H1 (cell line): ENCODE data around the gene KCNG3. TPM values are rescaled to one million over a fixed set of nuclear protein-coding genes. Genes with fewer than 3 reads are reported as not detected.
A peak's percentile ranks its signal among the peaks of the same experiment; 100 is the strongest.

Experiments
- CTCF ChIA-PET: fragments of 300-600 bp; sonication (Branson Sonifier 250); formaldehyde crosslinking; loops from one replicate; lab custom pipeline; 2021; ENCODE audit not compliant: partially characterized antibody; lab: Charles Lee
- POLR2A ChIA-PET: fragments of 300-600 bp; sonication (Branson Sonifier 250); formaldehyde crosslinking; loops from one replicate; lab custom pipeline; 2021; ENCODE audit warnings: inconsistent platforms; ENCODE audit not compliant: partially characterized antibody; lab: Charles Lee
- DNase-seq, 2 experiments: peaks; one replicate each; pipeline versions ENCODE4 v3.0.0 to v3.0.0-alpha.2; 2010 to 2022; ENCODE audit warnings: low spot score in 2 of 2, low read depth in 1 of 2, mixed read lengths in 1 of 2
- FAIRE-seq: peaks from 2 replicates; lab custom pipeline; 2011; peaks lifted over from hg19 to GRCh38; lab: Jason Lieb, UNC
- H2AFZ ChIP-seq: 2 replicates; pipeline ENCODE4 v1.8.1; 2012; ENCODE audit warnings: low read length, inconsistent platforms
- H2AK5ac ChIP-seq: 2 replicates; pipeline ENCODE4 v1.6.1; 2013; ENCODE audit warnings: low read depth, low read length
- H2BK120ac ChIP-seq: replicated peaks from 2 replicates; pipeline ENCODE3; 2013; ENCODE audit warnings: low read depth, low read length, inconsistent platforms
- H2BK12ac ChIP-seq: 2 replicates; pipeline ENCODE4 v1.6.1; 2013; ENCODE audit warnings: low read depth, low read length
- H2BK15ac ChIP-seq: 2 replicates; pipeline ENCODE4 v1.6.1; 2013; ENCODE audit warnings: low read length
- H2BK20ac ChIP-seq: 2 replicates; pipeline ENCODE4 v1.6.1; 2013; ENCODE audit warnings: low read length
- H2BK5ac ChIP-seq: 2 replicates; pipeline ENCODE4 v1.6.1; 2013; ENCODE audit warnings: low read depth, low read length
- H3K14ac ChIP-seq: 2 replicates; pipeline ENCODE4 v1.6.1; 2013; ENCODE audit warnings: inconsistent platforms; ENCODE audit not compliant: insufficient read length
- H3K18ac ChIP-seq: 2 replicates; pipeline ENCODE4 v1.6.1; 2013; ENCODE audit warnings: low read length; ENCODE audit errors: extremely low read depth
- H3K23ac ChIP-seq: 2 replicates; pipeline ENCODE4 v1.6.1; 2013; ENCODE audit warnings: inconsistent platforms; ENCODE audit not compliant: insufficient read length
- H3K23me2 ChIP-seq: 2 replicates; pipeline ENCODE4 v1.6.1; 2013; ENCODE audit warnings: low read depth, low read length
- H3K27ac ChIP-seq: 2 replicates; pipeline ENCODE4 v1.6.1; 2011; ENCODE audit warnings: low read depth, low read length, inconsistent platforms
- H3K27me3 ChIP-seq, 4 experiments: replicated peaks in 1 of 4; 1 replicate in 1 of 4; 2 replicates in 3 of 4; pipeline versions ENCODE4 v1.6.1 to v1.8.1; 2011 to 2013; ENCODE audit warnings: low read length in 3 of 4, mild to moderate bottlenecking in 3 of 4, inconsistent platforms in 2 of 4, mixed read lengths in 2 of 4, moderate library complexity in 1 of 4; ENCODE audit not compliant: control insufficient read depth in 3 of 4, insufficient read depth in 3 of 4; ENCODE audit errors: extremely low read depth in 1 of 4
- H3K36me3 ChIP-seq, 4 experiments: 2 replicates each; pipeline versions ENCODE4 v1.6.1 to v1.8.1; 2011 to 2013; ENCODE audit warnings: mild to moderate bottlenecking in 4 of 4, low read length in 3 of 4, moderate library complexity in 2 of 4, control low read depth in 1 of 4, inconsistent platforms in 1 of 4; ENCODE audit not compliant: insufficient read depth in 4 of 4, control insufficient read depth in 2 of 4
- H3K4ac ChIP-seq: replicated peaks from 2 replicates; pipeline ENCODE3; 2013; ENCODE audit warnings: low read length, low read depth, mixed read lengths, inconsistent platforms; ENCODE audit not compliant: insufficient read length
- H3K4me1 ChIP-seq, 4 experiments: replicated peaks in 1 of 4; 1 replicate in 1 of 4; 2 replicates in 3 of 4; pipeline versions ENCODE4 v1.6.1 to v1.8.1; 2011 to 2013; ENCODE audit warnings: low read length in 3 of 4, inconsistent platforms in 2 of 4, mixed read lengths in 1 of 4; ENCODE audit not compliant: insufficient read depth in 4 of 4, control insufficient read depth in 3 of 4
- H3K4me2 ChIP-seq, 2 experiments: 2 replicates each; pipeline versions ENCODE4 v1.6.1 to v1.8.1; 2011 to 2013; ENCODE audit warnings: low read depth in 2 of 2, low read length in 2 of 2, control low read depth in 1 of 2, inconsistent platforms in 1 of 2, mild to moderate bottlenecking in 1 of 2; ENCODE audit not compliant: insufficient read depth in 1 of 2
- H3K4me3 ChIP-seq, 4 experiments: fragments of 200-600, 300-600 bp in 1 of 4; sonication (generic), shearing (Covaris generic), sonication (Bioruptor Twin) in 1 of 4; 2 replicates each; pipeline versions ENCODE4 v1.5.1 to v1.8.1; 2011 to 2016; ENCODE audit warnings: low read length in 4 of 4, low read depth in 3 of 4, control low read depth in 2 of 4, inconsistent platforms in 2 of 4, mild to moderate bottlenecking in 2 of 4, mixed read lengths in 1 of 4, moderate library complexity in 1 of 4; ENCODE audit not compliant: insufficient read depth in 2 of 4; ENCODE audit errors: extremely low read depth in 1 of 4
- H3K56ac ChIP-seq: replicated peaks from 2 replicates; pipeline ENCODE3; 2013; ENCODE audit warnings: low read depth, mild to moderate bottlenecking, mixed read lengths, low read length, inconsistent platforms; ENCODE audit not compliant: insufficient read length
- H3K79me1 ChIP-seq: 2 replicates; pipeline ENCODE4 v1.6.1; 2013; ENCODE audit warnings: low read depth, low read length, control low read depth
- H3K79me2 ChIP-seq, 2 experiments: 2 replicates each; pipeline versions ENCODE4 v1.6.1 to v1.8.1; 2012 to 2013; ENCODE audit warnings: low read length in 2 of 2, mild to moderate bottlenecking in 2 of 2, inconsistent platforms in 1 of 2; ENCODE audit not compliant: insufficient read depth in 2 of 2, control insufficient read depth in 1 of 2
- H3K9ac ChIP-seq, 4 experiments: replicated peaks in 1 of 4; 1 replicate in 1 of 4; 2 replicates in 3 of 4; pipeline versions ENCODE4 v1.6.1 to v1.8.1; 2011 to 2013; ENCODE audit warnings: low read depth in 3 of 4, low read length in 3 of 4, control low read depth in 2 of 4, mild to moderate bottlenecking in 2 of 4, moderate library complexity in 2 of 4, inconsistent platforms in 1 of 4; ENCODE audit errors: extremely low read depth in 1 of 4
- H3K9me3 ChIP-seq, 2 experiments: 2 replicates each; pipeline versions ENCODE4 v1.6.1 to v1.8.1; 2012 to 2013; ENCODE audit warnings: mild to moderate bottlenecking in 2 of 2, moderate library complexity in 2 of 2, control low read depth in 1 of 2, inconsistent platforms in 1 of 2, low read depth in 1 of 2, low read length in 1 of 2, mixed read lengths in 1 of 2; ENCODE audit not compliant: insufficient read depth in 2 of 2
- H4K20me1 ChIP-seq, 2 experiments: replicated peaks in 1 of 2; 2 replicates each; pipeline versions ENCODE3 to v1.8.1; 2011 to 2013; ENCODE audit warnings: inconsistent platforms in 2 of 2, low read length in 2 of 2, mild to moderate bottlenecking in 1 of 2; ENCODE audit not compliant: insufficient read depth in 2 of 2, control insufficient read depth in 1 of 2
- H4K5ac ChIP-seq: 2 replicates; pipeline ENCODE4 v1.6.1; 2013; ENCODE audit warnings: low read length, low read depth, mixed read lengths, inconsistent platforms; ENCODE audit not compliant: insufficient read length
- H4K8ac ChIP-seq: 2 replicates; pipeline ENCODE4 v1.8.0; 2013; ENCODE audit warnings: mild to moderate bottlenecking, moderate library complexity, low read length, inconsistent platforms; ENCODE audit not compliant: insufficient read depth; ENCODE audit errors: extremely low read depth
- H4K91ac ChIP-seq: replicated peaks from 2 replicates; pipeline ENCODE3; 2013; ENCODE audit warnings: low read length, mixed read lengths, inconsistent platforms; ENCODE audit not compliant: insufficient read length
- CBX8 ChIP-seq: fragments of 300-800, 300-1000 bp; sonication (generic); IDR thresholded peaks from 2 replicates; pipeline ENCODE4 v1.7.1; 2016; ENCODE audit warnings: low read depth, low read length, borderline replicate concordance
- SIN3A ChIP-seq, 2 experiments: IDR thresholded peaks in 1 of 2; conservative IDR thresholded peaks in 1 of 2; 2 replicates each; pipeline ENCODE4 v1.6.1; 2011 to 2012; ENCODE audit warnings: low read length in 2 of 2, improper control_type of control experiment in 1 of 2, low read depth in 1 of 2, mild to moderate bottlenecking in 1 of 2
- SP4 ChIP-seq: IDR thresholded peaks from 2 replicates; pipeline ENCODE4 v1.6.1; 2012; ENCODE audit warnings: low read length, inconsistent platforms
- SUZ12 ChIP-seq: fragments of 200-600 bp; sonication (generic); IDR thresholded peaks from 2 replicates; pipeline ENCODE4 v1.6.1; 2012; ENCODE audit warnings: mild to moderate bottlenecking, inconsistent platforms, low read length, moderate library complexity, mixed read lengths
- WGBS, 2 experiments: shearing (Covaris generic) in 1 of 2; methylation state at CpG; one replicate each; pipeline versions ENCODE4 v1.1.6 to v1.1.7; 2013 to 2015; ENCODE audit warnings: low lambda C conversion rate in 2 of 2, mixed read lengths in 2 of 2, inconsistent platforms in 1 of 2, low coverage in 1 of 2, missing lambda C conversion rate in 1 of 2; ENCODE audit not compliant: insufficient replicate concordance in 2 of 2, insufficient coverage in 1 of 2, insufficient read length in 1 of 2; ENCODE audit errors: extremely low coverage in 1 of 2, missing lambda C conversion rate in 1 of 2; 5-methylcytosine and 5-hydroxymethylcytosine counted together
- polyA plus RNA-seq, 7 experiments: library from polyadenylated mRNA; depleted of rRNA in 3 of 7; stranded (reverse) in 5 of 7; unstranded in 2 of 7; fragments of >200 nt in 5 of 7; fragments of 200-250 nt in 2 of 7; gene quantifications; 1 replicate in 5 of 7; 2 replicates in 1 of 7; 4 replicates in 1 of 7; pipeline versions ENCODE4 v1.2.1 to v1.2.3, GENCODE V29; 2011 to 2013; ENCODE audit warnings: missing spikeins in 2 of 7, mixed read lengths in 2 of 7
- total RNA-seq: library from RNA; stranded (reverse); fragmentation: NEBNext Ultra II Directional; extraction: Animal tissue kit (Norgen Biotek cat#: 25700); gene quantifications from 2 replicates; pipeline ENCODE4 v1.2.1, GENCODE V29; 2021
- TF ChIP-seq, protein P1 (sequence below), 3 experiments: IDR thresholded peaks; 1 replicate in 2 of 3; 2 replicates in 1 of 3; pipeline versions ENCODE4 v1.5.1 to v1.6.1; 2011; ENCODE audit warnings: low read length in 3 of 3, mild to moderate bottlenecking in 3 of 3, inconsistent platforms in 2 of 3, low read depth in 1 of 3, moderate library complexity in 1 of 3; ENCODE audit not compliant: insufficient read depth in 1 of 3; ENCODE audit errors: control extremely low read depth in 1 of 3
- TF ChIP-seq, protein P2 (sequence below): IDR thresholded peaks from 2 replicates; pipeline ENCODE4 v1.6.1; 2012; ENCODE audit warnings: inconsistent platforms
- TF ChIP-seq, protein P3 (sequence below): IDR thresholded peaks from 2 replicates; pipeline ENCODE4 v1.6.1; 2011; ENCODE audit warnings: low read depth, mild to moderate bottlenecking, low read length; ENCODE audit not compliant: insufficient read depth

KCNG3 gene
- total and polyA plus RNA-seq, 2 of the 8 experiments (the other 6 are each of a cell fraction or from before 2014, with no cell fraction given) = 8.1 to 21.3 TPM

DNA sequence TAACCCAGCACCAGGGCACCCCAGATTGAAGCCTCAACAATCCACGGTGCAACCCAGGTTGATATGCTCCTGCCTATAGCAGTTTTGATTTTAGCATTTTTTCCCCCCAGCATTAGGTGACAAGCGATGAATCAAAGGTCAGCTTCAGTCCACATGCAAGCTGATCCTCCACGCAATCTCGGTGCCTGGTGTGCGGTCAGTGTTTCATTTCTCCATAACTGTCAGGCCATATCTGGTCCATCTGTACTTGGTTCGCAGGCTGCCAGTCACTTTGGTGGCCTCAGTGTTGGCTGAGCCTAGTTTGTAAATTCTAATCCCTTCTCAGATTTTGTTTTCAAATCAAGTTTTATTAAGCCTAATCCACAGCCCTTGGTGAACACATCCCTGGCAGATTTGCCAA is 30.2 kb downstream of the KCNG3 start:
- FAIRE-seq (no peak), DNase-seq (peak in 1 of 2 experiments; percentile 38)
- Histone ChIP-seq H2BK120ac (no peak overlapping the region), H3K79me2 (peaks cover 13 to 90% of the 10 kb centered on the region in 2 experiments), H2BK12ac (no peak overlapping the region), H3K4me2 (no peak overlapping the region), H3K18ac (no peak overlapping the region), H3K4me1 (peaks cover 0 to 4% (median 0%) of the 10 kb centered on the region in 4 experiments; a peak in 2 of 7 replicates), H2BK5ac (no peak overlapping the region), H3K79me1 (peaks cover 18% of the 10 kb centered on the region), H3K56ac (no peak overlapping the region), H4K8ac (no peak overlapping the region), H3K4me3 (no peak overlapping the region), H3K27me3 (peaks cover 0 to 1% (median 0%) of the 10 kb centered on the region in 4 experiments; a peak in 1 of 7 replicates), H3K14ac (no peak overlapping the region), H3K23me2 (no peaks in the 10 kb centered on the region), H4K5ac (no peak overlapping the region), H2AK5ac (no peak overlapping the region), H3K9me3 (no peaks in the 10 kb centered on the region), H2BK20ac (no peak overlapping the region), H4K91ac (no peak overlapping the region), H3K4ac (no peak overlapping the region), H3K36me3 (peaks cover 0 to 7% (median 0%) of the 10 kb centered on the region in 4 experiments; a peak in 2 of 8 replicates), H2AFZ (no peak overlapping the region), H4K20me1 (peaks cover 8 to 9% of the 10 kb centered on the region in 2 experiments), H2BK15ac (no peak overlapping the region), H3K27ac (no peak overlapping the region), H3K9ac (no peak overlapping the region; a peak in 2 of 7 replicates), H3K23ac (no peak overlapping the region)
- ChIA-PET CTCF (interaction anchor here (0.8 to 1.0 kb wide), 2 partner anchors 79 to 94 kb away, joined by 3 to 4 read pairs; no protein-coding TSS in a partner anchor), POLR2A (interaction anchor here (1.7 kb wide), 1 partner anchor 15 kb away, joined by 3 read pairs; no protein-coding TSS in a partner anchor)
- WGBS, 2 experiments = 89% methylated on average over 6 of the region's 6 CpGs; no CpG with 5 or more reads in 1 of the 2 experiments
- TF ChIP-seq, protein P1, sequence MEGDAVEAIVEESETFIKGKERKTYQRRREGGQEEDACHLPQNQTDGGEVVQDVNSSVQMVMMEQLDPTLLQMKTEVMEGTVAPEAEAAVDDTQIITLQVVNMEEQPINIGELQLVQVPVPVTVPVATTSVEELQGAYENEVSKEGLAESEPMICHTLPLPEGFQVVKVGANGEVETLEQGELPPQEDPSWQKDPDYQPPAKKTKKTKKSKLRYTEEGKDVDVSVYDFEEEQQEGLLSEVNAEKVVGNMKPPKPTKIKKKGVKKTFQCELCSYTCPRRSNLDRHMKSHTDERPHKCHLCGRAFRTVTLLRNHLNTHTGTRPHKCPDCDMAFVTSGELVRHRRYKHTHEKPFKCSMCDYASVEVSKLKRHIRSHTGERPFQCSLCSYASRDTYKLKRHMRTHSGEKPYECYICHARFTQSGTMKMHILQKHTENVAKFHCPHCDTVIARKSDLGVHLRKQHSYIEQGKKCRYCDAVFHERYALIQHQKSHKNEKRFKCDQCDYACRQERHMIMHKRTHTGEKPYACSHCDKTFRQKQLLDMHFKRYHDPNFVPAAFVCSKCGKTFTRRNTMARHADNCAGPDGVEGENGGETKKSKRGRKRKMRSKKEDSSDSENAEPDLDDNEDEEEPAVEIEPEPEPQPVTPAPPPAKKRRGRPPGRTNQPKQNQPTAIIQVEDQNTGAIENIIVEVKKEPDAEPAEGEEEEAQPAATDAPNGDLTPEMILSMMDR (IDR thresholded peaks at IDR 0.05; ENCODE audit: control extremely low read depth in 1 of 3, insufficient read depth in 1 of 3, low read depth in 1 of 3, low read length in 3 of 3) = no peak
- TF ChIP-seq, protein P2, sequence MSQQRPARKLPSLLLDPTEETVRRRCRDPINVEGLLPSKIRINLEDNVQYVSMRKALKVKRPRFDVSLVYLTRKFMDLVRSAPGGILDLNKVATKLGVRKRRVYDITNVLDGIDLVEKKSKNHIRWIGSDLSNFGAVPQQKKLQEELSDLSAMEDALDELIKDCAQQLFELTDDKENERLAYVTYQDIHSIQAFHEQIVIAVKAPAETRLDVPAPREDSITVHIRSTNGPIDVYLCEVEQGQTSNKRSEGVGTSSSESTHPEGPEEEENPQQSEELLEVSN = no peak
- TF ChIP-seq, protein P3, sequence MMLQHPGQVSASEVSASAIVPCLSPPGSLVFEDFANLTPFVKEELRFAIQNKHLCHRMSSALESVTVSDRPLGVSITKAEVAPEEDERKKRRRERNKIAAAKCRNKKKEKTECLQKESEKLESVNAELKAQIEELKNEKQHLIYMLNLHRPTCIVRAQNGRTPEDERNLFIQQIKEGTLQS = no peak
- TF ChIP-seq SP4 (no peak), SUZ12 (no peak), SIN3A (conservative IDR thresholded peaks at IDR 0.05 in 1 of 2, IDR thresholded peaks at IDR 0.05 in 1 of 2; ENCODE audit: low read depth in 1 of 2, low read length in 2 of 2) (no peak), CBX8 (no peak)
